SU-DHL-6 (cell line): Measurements from ENCODE around the gene GRM7.

Experiments used
- H2AFZ ChIP-seq: fragments of 200-600 bp; sonication (generic); 2 replicates; pipeline ENCODE4 v1.6.1; 2014; ENCODE audit warnings: low read depth, mild to moderate bottlenecking, moderate library complexity, mixed read lengths, antibody characterized with exemption, low read length; ENCODE audit not compliant: severe bottlenecking
- H3F3A ChIP-seq: fragments of 200-600 bp; shearing (Covaris generic); 2 replicates; pipeline ENCODE4 v1.6.0; 2016; ENCODE audit warnings: antibody characterized with exemption, mild to moderate bottlenecking; ENCODE audit not compliant: insufficient read depth
- H3K27ac ChIP-seq: fragments of 200-600 bp; sonication (generic); 2 replicates; pipeline ENCODE4 v1.5.1; 2016; ENCODE audit warnings: low read depth, mild to moderate bottlenecking, low read length, moderate library complexity, mixed read lengths
- H3K27me3 ChIP-seq: fragments of 200-600 bp; sonication (generic), shearing (Covaris generic); 2 replicates; pipeline ENCODE4 v1.6.0; 2014; ENCODE audit warnings: mild to moderate bottlenecking, low read length
- H3K36me3 ChIP-seq: fragments of 200-600 bp; sonication (generic); 2 replicates; pipeline ENCODE4 v1.6.1; 2014; ENCODE audit warnings: mild to moderate bottlenecking, low read length, mixed read lengths
- H3K4me2 ChIP-seq: fragments of 300-600, 200-600 bp; shearing (Covaris generic), sonication (generic); 2 replicates; pipeline ENCODE4 v1.6.0; 2014; ENCODE audit warnings: low read length, low read depth, mild to moderate bottlenecking; ENCODE audit not compliant: poor library complexity, severe bottlenecking
- H3K4me3 ChIP-seq: fragments of 200-600 bp; sonication (generic); 2 replicates; pipeline ENCODE4 v1.5.1; 2014; ENCODE audit warnings: antibody characterized with exemption, low read length, mild to moderate bottlenecking, mixed read lengths; ENCODE audit not compliant: insufficient read depth, poor library complexity, severe bottlenecking
- H3K79me2 ChIP-seq: fragments of 200-600 bp; sonication (generic); 2 replicates; pipeline ENCODE4 v1.6.1; 2014; ENCODE audit warnings: mild to moderate bottlenecking, low read length, moderate library complexity; ENCODE audit not compliant: insufficient read depth
- H3K9ac ChIP-seq: fragments of 200-600 bp; sonication (generic); 2 replicates; pipeline ENCODE4 v1.7.0; 2014; ENCODE audit warnings: mild to moderate bottlenecking, low read length
- H3K9me2 ChIP-seq: fragments of 200-600 bp; sonication (generic); replicated peaks from 2 replicates; pipeline ENCODE4 v1.6.1; 2014; ENCODE audit warnings: low read length; ENCODE audit not compliant: insufficient read depth
- H3K9me3 ChIP-seq: fragments of 200-600 bp; sonication (generic); 2 replicates; pipeline ENCODE4 v1.6.1; 2014; ENCODE audit warnings: low read length, mixed read lengths; ENCODE audit not compliant: insufficient read depth
- H4K20me1 ChIP-seq: fragments of 200-600 bp; sonication (generic); 2 replicates; pipeline ENCODE4 v1.6.1; 2014; ENCODE audit warnings: low read depth, mild to moderate bottlenecking, antibody characterized with exemption, low read length, moderate library complexity, mixed read lengths
- EZH2phosphoT487 ChIP-seq: fragments of 200-600 bp; sonication (generic), shearing (Covaris generic); conservative IDR thresholded peaks from 2 replicates; pipeline ENCODE4 v1.6.1; 2018; ENCODE audit warnings: mild to moderate bottlenecking, antibody characterized with exemption, low read length, moderate library complexity, mixed read lengths
- TF ChIP-seq, protein P1 (sequence below): fragments of 200-600 bp; sonication (generic); IDR thresholded peaks from one replicate; pipeline ENCODE4 v1.5.1; 2017; ENCODE audit warnings: antibody characterized with exemption, mild to moderate bottlenecking, low read length, moderate library complexity; ENCODE audit not compliant: insufficient read depth, poor library complexity, severe bottlenecking

Gene GRM7

DNA sequence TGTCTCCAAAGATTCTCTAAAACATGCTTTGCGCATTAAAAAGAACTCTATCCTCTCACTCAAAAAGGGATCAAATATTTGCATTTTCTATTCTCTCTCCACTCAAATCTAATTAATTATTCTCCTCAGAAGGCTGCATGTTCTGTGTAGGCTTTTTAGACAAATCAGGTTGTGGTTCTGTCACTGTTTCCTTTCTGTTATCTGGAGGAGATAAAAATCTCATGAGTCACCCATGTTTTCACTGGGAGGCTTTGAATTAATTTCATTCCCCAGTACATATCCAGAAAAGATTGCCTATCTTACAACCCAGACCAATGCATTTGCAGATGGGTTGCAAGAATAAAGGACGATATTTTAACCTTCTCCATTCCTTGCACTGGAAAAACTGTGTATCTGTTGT, 446.5 kb downstream of the GRM7 start:
- no peak overlapping the region for H3K4me2 ChIP-seq
- H4K20me1 ChIP-seq, result no peaks in the 10 kb centered on the region
- no peak for TF ChIP-seq EZH2phosphoT487
- TF ChIP-seq, protein P1, sequence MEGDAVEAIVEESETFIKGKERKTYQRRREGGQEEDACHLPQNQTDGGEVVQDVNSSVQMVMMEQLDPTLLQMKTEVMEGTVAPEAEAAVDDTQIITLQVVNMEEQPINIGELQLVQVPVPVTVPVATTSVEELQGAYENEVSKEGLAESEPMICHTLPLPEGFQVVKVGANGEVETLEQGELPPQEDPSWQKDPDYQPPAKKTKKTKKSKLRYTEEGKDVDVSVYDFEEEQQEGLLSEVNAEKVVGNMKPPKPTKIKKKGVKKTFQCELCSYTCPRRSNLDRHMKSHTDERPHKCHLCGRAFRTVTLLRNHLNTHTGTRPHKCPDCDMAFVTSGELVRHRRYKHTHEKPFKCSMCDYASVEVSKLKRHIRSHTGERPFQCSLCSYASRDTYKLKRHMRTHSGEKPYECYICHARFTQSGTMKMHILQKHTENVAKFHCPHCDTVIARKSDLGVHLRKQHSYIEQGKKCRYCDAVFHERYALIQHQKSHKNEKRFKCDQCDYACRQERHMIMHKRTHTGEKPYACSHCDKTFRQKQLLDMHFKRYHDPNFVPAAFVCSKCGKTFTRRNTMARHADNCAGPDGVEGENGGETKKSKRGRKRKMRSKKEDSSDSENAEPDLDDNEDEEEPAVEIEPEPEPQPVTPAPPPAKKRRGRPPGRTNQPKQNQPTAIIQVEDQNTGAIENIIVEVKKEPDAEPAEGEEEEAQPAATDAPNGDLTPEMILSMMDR, result no peak
- H2AFZ ChIP-seq, result no peak overlapping the region
- no peaks in the 10 kb centered on the region for H3K36me3 ChIP-seq
- H3K9me2 ChIP-seq, result no peaks in the 10 kb centered on the region
- no peak overlapping the region for H3K9ac ChIP-seq
- no peak overlapping the region for H3K27ac ChIP-seq
- H3K4me3 ChIP-seq, result no peak overlapping the region
- no peaks in the 10 kb centered on the region for H3K79me2 ChIP-seq
- no peaks in the 10 kb centered on the region for H3F3A ChIP-seq
- H3K9me3 ChIP-seq, result no peaks in the 10 kb centered on the region
- H3K27me3 ChIP-seq, result no peaks in the 10 kb centered on the region

DNA sequence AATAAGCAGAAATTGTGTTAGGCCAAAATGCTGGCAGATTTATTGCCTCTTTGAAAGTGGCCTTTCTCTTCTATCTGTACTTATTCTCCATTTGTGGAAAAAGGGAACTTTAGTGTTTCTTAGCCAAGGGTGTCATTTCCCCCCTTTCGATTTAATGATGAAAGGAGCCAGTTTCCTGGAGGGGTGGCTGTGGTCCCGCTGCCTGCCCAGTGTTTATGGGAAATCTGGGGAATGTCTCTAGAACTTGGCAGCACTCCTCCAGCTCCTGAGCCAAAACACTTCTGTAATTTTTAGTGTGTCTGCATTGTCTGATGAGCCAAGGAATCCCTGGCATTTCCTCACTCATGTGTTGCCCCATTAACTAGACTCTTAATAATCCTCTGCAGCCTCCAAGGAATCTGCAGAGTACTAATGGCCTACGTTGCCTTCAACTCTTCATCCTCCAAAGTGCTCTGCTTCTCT, 448.8 kb downstream of the GRM7 start:
- TF ChIP-seq, protein P1, result no peak
- no peak for TF ChIP-seq EZH2phosphoT487
- H3K9me3 ChIP-seq, result no peaks in the 10 kb centered on the region

DNA sequence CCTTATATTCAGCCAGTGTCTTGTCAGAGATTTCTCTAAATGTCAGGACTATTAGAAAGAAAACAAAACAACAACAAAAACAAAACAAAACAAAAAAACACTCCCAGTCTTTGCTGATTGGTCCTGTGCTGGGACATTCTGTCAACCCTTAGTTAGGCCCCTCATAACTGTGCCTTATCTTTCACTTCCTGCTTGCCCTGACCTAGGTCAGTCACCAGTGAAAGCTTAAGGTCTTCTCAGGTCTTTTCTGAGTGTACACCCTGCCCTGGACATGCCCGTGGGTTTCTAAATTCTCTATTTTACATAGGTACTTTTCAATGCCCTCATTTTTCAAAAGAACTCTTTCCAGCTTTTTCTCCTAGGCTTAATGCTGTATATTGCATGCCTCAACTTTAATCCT, 454.1 kb downstream of the GRM7 start:
- H3K4me2 ChIP-seq, result no peak overlapping the region
- H3K9me2 ChIP-seq, result no peaks in the 10 kb centered on the region
- no peak overlapping the region for H3K9ac ChIP-seq
- H3K36me3 ChIP-seq, result no peaks in the 10 kb centered on the region
- no peaks in the 10 kb centered on the region for H3K9me3 ChIP-seq
- TF ChIP-seq, protein P1, result no peak
- TF ChIP-seq EZH2phosphoT487, result no peak
- H3F3A ChIP-seq, result no peaks in the 10 kb centered on the region
- H3K79me2 ChIP-seq, result no peaks in the 10 kb centered on the region
- H2AFZ ChIP-seq, result no peak overlapping the region
- no peak overlapping the region for H3K4me3 ChIP-seq
- H4K20me1 ChIP-seq, result no peaks in the 10 kb centered on the region
- no peaks in the 10 kb centered on the region for H3K27me3 ChIP-seq
- no peak overlapping the region for H3K27ac ChIP-seq

More for the DNA sequence above, 448.8 kb downstream of the GRM7 start:
- Histone ChIP-seq H3K4me3 (no peak overlapping the region), H3K36me3 (no peaks in the 10 kb centered on the region), H4K20me1 (no peaks in the 10 kb centered on the region), H3K79me2 (no peaks in the 10 kb centered on the region), H3F3A (no peaks in the 10 kb centered on the region), H3K9me2 (no peaks in the 10 kb centered on the region), H3K27ac (no peak overlapping the region), H3K4me2 (no peak overlapping the region), H2AFZ (no peak overlapping the region), H3K9ac (no peak overlapping the region), H3K27me3 (no peaks in the 10 kb centered on the region)
